Stimulated activated CD4-positive, alpha-beta T cell treated with anti-CD3 and anti-CD28 coated beads, Interleukin-12 subunit alpha, Interleukin-12 subunit beta, amount 100 ng/mL, for 4 hours (primary cell): ENCODE data around the gene MMD.
"Not testable (repeated sequence)": the region's sequence is repeated elsewhere in the genome, so short reads cannot be mapped to it uniquely, and the experiment has no call there.

Experiments
- DNase-seq: peaks from one replicate; pipeline ENCODE4 v3.0.0-alpha.2; 2020

The MMD gene

GRCh38 chr17:55418369-55419268 lies 3.0 kb downstream of the MMD start:
- no peak for DNase-seq

GRCh38 chr17:55417411-55418268 lies 4.0 kb downstream of the MMD start:
- DNase-seq: no peak

GRCh38 chr17:55416470-55417052 lies 5.1 kb downstream of the MMD start:
- DNase-seq: no peak

GRCh38 chr17:55416000-55416399 lies 5.6 kb downstream of the MMD start:
- DNase-seq: no peak

GRCh38 chr17:55414983-55415382 lies 6.7 kb downstream of the MMD start:
- no peak for DNase-seq

GRCh38 chr17:55413825-55414489 lies 7.7 kb downstream of the MMD start:
- no peak for DNase-seq

- no peak for DNase-seq
These were observed 10.2 kb downstream of the MMD start for GRCh38 chr17:55411463-55411855.

GRCh38 chr17:55410722-55411462 lies 10.7 kb downstream of the MMD start:
- no peak for DNase-seq

- DNase-seq: no peak
These were observed 12.4 kb downstream of the MMD start for GRCh38 chr17:55409030-55409800.

- no peak for DNase-seq
These were observed 13.7 kb downstream of the MMD start for GRCh38 chr17:55407641-55408566.

- DNase-seq: no peak
These were observed 16.0 kb downstream of the MMD start for GRCh38 chr17:55405600-55405999.

GRCh38 chr17:55404197-55404596 lies 17.4 kb downstream of the MMD start:
- DNase-seq: not testable (repeated sequence)

GRCh38 chr17:55402374-55402773 lies 19.3 kb downstream of the MMD start:
- DNase-seq: no peak

GRCh38 chr17:55398689-55399088 lies 22.9 kb downstream of the MMD start:
- no peak for DNase-seq

GRCh38 chr17:55395803-55396505 lies 25.7 kb downstream of the MMD start:
- no peak for DNase-seq

GRCh38 chr17:55394357-55395021 lies 27.1 kb downstream of the MMD start:
- no peak for DNase-seq

- no peak for DNase-seq
These were observed 29.7 kb downstream of the MMD start for GRCh38 chr17:55391764-55392467.

- DNase-seq: no peak
These were observed 30.3 kb downstream of the MMD start for GRCh38 chr17:55391244-55391757.
